MV-4-11 (cell line): Measurements from ENCODE around the gene SLC7A6OS.

Source experiments
- DNase-seq: peaks from one replicate; lab custom pipeline; 2025; lab: John Stamatoyannopoulos, UW

Gene SLC7A6OS

DNA sequence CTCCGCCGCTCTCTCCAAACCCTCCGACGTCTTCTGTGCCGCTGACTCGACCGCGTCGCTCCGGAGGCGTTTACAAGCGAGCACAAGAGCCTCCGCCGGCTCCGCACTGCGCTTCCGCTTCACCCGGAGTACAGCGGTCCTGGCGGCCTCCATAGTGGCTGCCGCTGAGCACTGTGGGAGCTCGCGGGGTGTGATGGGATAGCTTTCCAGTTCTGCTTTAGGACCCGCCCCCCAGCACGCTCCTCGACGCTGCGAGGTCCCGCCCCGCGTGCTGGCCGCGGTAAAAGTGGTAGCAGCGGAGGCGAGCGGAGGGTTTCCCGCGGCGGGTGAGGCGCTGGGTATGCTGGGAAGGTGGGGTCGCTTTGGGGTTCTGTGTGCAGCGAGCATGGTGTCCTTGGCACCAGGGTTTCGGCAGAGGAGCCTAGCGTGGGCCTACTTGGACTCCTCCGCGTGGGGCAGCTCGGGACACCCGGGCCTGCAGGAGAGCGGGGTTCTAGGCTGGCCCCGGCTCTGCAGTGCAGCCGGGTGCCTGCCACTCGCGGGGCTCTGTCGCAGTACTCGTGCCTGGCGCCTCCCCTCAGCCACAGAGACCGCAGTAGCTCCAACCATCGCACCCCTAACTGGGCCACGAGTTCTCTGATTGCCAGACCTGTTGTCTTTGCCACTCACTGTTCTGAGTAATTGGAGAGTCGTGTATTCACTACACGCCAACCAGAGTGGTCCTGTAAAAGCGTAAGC is at the start of gene SLC7A6OS, which contains the start of gene PRMT7:
TSS of gene SLC7A6OS (minus strand) at position 173 of the 738 bp plus-strand sequence. CDS start at position 153, 20 bp downstream.
TSS of gene PRMT7 (plus strand) at position 246 of the 738 bp plus-strand sequence. CDS start 4,961 bp downstream, outside the sequence.
- DNase-seq, result peak; percentile 91

GRCh38 chr16:68359398-68360191 is 48.8 kb upstream of the SLC7A6OS start:
- no peak for DNase-seq

GRCh38 chr16:68358951-68359350 is 48.2 kb upstream of the SLC7A6OS start:
- DNase-seq, result no peak

DNA sequence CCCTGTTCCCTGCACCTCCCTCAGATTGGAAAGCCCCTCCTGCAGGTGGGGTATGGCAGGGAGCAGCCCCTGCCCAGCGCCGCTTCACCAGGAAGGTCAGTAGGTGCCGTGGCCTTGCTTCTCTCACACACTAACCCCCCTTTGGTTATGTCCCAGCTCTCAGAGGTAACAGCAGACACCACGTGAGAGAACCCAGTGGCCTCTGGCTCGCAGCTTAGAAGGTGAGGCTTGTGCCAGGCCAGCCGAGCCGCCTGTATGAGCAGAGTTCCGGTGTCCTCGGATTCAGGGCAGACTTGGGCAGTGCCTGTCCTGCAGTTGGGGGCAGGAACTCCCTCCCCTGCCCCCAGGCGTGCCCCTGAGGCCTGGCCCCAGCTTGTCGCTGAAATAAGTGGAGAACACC is 47.2 kb upstream of the SLC7A6OS start:
- no peak for DNase-seq

GRCh38 chr16:68357521-68357922 is 46.8 kb upstream of the SLC7A6OS start:
- DNase-seq, result no peak

GRCh38 chr16:68356919-68357286 is 46.2 kb upstream of the SLC7A6OS start:
- DNase-seq, result peak; percentile 31

DNA sequence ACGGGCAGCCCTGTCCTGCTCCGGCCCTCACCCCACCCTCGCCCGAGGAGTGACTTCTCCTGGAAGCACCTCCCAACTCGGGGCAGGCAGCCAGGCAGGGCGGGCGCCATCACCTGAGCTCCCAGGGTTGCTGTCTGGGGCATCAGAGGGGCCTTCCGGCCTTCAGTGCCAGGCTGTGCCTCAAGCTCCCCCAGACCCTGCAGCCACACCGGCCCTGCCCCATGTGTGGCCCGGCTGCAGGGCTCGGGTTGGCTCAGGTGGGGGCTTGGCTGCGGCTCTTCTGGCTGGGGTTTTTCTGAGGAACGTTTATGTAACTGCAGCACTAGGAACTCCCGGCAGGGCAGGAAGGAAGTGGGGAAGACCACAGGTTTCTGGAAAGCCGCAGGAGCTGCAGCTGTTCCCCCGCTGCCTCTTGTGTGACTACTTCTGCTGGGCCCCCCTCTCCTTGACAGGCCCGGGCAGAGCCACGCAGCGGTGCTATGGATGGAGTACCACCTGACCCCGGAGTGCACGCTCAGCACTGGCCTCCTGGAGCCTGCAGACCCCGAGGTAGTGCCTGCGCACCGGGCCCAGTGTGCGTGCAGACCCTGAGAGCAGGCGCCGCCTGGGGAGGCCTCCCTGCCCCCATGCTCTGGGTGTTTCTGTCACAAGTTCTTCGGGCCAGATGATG is 45.6 kb upstream of the SLC7A6OS start:
- peak; percentile 97 for DNase-seq

GRCh38 chr16:68355447-68356248 is 44.9 kb upstream of the SLC7A6OS start:
- DNase-seq, result peak; percentile 77

DNA sequence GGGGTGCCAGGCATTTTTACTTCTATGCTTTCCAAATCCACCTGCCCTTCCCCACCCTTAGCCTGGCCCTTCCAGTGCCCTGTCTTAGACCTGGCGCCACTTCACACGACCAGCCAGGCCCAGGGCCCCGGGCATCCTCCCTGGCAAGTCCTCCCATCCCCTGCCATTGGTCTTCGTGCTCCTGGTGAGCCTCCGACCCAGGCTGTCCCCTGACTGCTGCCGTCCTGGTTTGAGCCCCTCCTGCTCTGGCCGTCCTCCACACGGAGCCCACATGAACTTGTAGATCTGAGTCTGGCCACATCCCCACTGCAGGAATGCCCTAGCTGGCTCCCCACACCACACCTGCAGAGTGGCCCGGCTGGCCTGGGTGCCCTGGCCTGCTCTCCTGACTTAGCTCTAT is 44.1 kb upstream of the SLC7A6OS start:
- DNase-seq, result no peak

DNA sequence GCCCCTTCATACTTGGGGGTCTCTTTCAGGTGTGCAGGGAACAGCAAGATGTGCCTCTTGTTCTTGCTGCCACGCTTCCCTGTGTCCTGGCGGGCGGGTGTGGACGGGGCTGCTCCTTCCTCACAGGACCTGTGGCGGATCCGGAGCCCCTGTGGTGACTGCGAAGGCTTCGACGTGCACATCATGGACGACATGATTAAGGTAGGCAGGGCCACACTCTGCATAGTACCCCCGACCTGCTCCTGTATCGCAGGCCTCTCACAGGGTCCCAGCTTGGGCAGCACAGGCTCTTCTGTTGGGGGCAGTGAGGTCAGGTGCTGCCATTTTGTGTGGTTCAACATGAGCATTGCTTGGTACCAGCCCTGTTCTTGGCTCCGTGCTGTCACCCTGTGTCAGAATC is 42.6 kb upstream of the SLC7A6OS start:
- DNase-seq, result no peak

DNA sequence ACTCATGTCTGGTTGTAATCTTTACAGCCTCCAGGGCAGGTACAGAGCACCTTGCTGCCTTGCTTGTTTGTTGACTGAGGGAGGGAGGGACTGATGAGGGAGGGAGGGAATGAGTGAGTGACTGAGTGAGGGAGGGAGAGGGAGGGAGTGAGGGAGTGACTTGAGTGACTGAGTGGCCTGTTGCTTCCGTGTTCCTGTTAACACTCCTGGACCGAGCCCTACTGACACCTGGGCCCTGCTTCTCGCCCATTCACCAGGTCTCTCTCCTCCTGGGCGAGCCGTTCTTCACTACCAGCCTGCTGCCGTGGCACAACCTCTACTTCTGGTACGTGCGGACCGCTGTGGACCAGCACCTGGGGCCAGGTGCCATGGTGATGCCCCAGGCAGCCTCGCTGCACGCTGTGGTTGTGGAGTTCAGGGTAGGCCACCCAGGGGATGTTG is 41.3 kb upstream of the SLC7A6OS start:
- no peak for DNase-seq

DNA sequence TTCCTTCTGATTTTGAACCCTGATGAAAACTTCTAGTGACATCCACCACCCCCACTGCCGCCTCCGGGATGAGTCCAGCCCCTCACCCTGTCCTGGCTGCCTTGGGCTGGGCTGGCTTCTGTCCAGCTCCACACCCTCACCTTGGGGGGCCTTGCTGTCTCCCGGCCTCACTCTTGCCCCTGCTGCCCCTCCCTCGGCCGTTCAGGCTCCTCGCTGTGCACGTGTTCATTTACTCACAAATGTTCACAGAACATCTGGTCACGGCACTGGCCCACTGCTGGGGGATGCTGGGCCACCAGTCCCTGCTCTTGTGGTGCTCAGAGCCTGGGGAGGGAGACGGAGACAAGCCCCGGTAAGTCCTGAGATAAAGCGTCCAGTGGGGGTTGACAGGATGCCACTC is 40.7 kb upstream of the SLC7A6OS start:
- DNase-seq, result no peak

GRCh38 chr16:68350813-68351350 is 40.1 kb upstream of the SLC7A6OS start:
- DNase-seq, result no peak

DNA sequence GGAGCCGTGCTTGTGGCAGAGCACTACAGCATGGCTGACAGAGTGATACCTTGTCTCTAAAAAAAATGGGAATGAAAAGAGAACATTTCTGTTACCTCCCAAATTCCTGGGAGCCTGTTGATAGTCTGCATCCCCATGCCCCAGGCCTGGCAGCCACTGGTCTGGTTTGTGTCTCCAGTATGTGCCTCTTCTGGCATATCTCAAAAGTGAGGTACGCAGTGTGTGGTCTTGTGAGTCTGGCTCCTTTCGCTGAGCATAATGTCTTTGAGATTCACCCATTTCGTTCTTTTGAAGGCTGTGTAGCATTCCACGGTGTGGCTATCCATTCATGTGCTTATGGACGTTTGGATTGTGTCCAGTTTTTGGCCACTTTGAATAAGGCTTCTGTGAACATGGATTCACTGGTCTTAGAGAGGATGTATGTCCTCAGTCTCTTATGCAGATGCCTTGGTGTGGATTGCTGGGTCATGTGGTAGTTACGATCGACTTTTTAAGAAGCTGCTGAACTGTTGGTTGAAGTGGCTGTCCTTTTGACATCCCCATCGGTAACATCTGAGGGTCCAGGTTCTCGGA is 39.2 kb upstream of the SLC7A6OS start:
- no peak for DNase-seq

GRCh38 chr16:68348639-68349445 is 38.1 kb upstream of the SLC7A6OS start:
- no peak for DNase-seq

- no peak for DNase-seq
These were observed 36.9 kb upstream of the SLC7A6OS start for GRCh38 chr16:68347605-68348004.

DNA sequence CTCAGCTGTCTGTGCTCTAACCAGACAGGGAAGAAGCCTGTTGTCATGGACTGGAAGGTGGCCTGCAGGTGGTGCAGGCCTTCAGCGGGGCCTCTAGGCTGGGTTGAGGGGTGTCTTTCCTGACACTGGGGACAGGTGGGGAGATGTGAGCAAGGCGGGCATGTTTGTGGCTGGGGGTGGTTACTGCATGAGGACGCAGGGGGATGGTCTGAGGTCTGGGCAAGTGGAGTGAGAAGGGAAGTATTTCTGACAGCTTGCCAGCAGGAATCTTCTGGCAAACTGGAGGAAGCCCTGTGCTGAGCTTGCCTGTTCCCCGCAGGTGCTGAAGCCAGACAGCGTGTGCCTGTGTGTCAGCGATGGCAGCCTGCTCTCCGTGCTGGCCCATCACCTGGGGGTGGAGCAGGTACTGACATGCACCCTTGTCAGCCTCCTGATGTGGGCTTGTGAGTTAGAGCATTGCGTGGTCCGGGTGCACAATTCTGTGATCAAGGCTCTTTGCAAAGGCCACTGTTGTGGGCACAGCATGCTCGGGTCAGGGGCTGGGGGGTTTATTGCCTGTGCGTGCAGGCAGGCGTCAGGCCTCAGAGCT is 36.2 kb upstream of the SLC7A6OS start:
- DNase-seq, result no peak

DNA sequence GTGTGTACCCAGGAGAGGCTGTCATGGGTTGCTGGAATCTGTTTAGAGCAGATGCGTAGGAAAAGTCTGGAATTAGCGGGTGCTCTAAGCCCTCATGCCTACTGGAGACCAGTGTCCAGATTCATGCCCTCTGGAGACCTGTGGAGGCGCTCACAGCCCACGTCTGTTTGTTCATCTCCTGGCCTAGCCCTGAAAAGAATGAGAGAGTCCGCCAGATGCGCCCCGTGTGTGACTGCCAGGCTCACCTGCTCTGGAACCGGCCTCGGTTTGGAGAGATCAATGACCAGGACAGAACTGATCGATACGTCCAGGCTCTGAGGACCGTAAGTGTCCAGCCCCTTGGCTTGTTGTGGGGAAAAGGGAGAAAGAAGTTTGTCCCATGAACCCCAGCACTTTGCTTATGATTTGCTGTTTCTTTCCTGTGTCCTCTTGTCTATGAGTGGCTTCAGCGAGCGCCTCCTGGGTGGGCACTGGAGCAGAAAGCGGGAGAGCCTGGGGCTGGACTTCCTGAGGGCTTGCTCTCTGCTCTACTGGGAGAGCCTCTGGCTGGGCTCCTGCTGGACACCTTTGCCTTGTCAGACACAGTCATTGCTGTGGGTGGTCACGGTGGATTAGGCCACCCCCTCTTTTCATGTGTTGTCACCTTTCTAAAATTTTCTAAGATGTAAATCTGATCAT is 35.4 kb upstream of the SLC7A6OS start:
- DNase-seq, result no peak

GRCh38 chr16:68345351-68345810 is 34.6 kb upstream of the SLC7A6OS start:
- DNase-seq, result no peak
